ENCODE measurements around the gene YWHAH. TPM values are rescaled to one million over a fixed set of nuclear protein-coding genes. Genes with fewer than 3 reads are reported as not detected.
"Not testable (repeated sequence)": the region's sequence is repeated elsewhere in the genome, so short reads cannot be mapped to it uniquely, and the experiment has no call there.

Gene YWHAH
- total RNA-seq, 2 donors from 2014 or later = 99.2 to 191 TPM

GRCh38 chr22:31962387-31963125 is 18.2 kb downstream of the YWHAH start:
- DNase-seq (ENCODE audit: low spot score) (no peak), ATAC-seq (no peak)
- Mint-ChIP-seq H3K9me3 (no peaks in the 10 kb centered on the region), H3K27ac (no peak overlapping the region), H3K4me3 (no peak overlapping the region), H3K36me3 (peaks cover 3% of the 10 kb centered on the region), H3K27me3 (no peaks in the 10 kb centered on the region), H3K4me1 (ENCODE audit: low read depth in 2 of 2) (peaks cover 5 to 8% of the 10 kb centered on the region in 2 donors)

- Mint-ChIP-seq H3K27ac (no peak overlapping the region), H3K27me3 (no peaks in the 10 kb centered on the region), H3K36me3 (no peaks in the 10 kb centered on the region), H3K9me3 (no peaks in the 10 kb centered on the region), H3K4me1 (ENCODE audit: low read depth in 2 of 2) (peaks cover 11 to 14% of the 10 kb centered on the region in 2 donors), H3K4me3 (no peak overlapping the region)
- ATAC-seq (no peak), DNase-seq (ENCODE audit: low spot score) (no peak)
These were observed 23.7 kb downstream of the YWHAH start for GRCh38 chr22:31968022-31968421.

DNA sequence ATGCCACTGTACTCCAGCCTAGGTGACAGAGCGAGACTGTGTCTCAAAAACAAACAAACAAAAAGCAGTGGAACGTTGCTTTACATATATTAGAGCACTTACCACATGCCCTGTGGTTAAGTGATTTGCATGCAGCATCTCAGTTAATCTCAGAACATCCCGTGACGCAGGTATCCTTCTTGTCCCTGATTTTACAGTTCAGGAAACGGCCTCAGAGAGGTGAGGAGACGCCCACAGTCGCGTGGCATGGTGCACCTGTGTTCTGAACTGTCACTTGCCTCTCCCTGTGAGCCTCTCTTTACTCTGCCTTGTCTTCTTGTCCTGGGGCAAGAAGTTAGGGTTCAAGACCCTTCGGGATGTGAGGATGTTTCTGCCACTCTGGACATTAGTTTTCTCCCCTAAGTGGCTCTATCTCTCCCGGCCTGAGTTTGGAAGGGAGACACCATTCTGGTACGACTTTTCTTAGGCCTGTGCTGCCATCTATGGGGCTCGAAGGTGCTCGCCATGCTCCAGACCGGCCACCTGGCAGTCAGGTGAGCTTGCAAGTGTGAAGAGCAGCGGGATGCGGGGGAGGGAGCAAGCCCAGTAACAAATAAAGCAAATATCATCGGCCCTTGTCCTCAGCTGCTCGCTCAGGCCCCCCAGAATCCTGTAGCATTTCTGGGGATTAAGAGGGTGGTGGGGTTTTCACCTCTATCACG is 25.6 kb downstream of the YWHAH start:
- ATAC-seq (no peak), DNase-seq (ENCODE audit: low spot score) (no peak)
- Mint-ChIP-seq H3K4me1 (ENCODE audit: low read depth in 2 of 2) (peaks cover 11 to 14% of the 10 kb centered on the region in 2 donors), H3K27ac (peak overlapping the region in 1 of 2 donors; percentile 72), H3K27me3 (no peaks in the 10 kb centered on the region), H3K36me3 (no peaks in the 10 kb centered on the region), H3K4me3 (peak overlapping the region; percentile 91), H3K9me3 (no peaks in the 10 kb centered on the region)

DNA sequence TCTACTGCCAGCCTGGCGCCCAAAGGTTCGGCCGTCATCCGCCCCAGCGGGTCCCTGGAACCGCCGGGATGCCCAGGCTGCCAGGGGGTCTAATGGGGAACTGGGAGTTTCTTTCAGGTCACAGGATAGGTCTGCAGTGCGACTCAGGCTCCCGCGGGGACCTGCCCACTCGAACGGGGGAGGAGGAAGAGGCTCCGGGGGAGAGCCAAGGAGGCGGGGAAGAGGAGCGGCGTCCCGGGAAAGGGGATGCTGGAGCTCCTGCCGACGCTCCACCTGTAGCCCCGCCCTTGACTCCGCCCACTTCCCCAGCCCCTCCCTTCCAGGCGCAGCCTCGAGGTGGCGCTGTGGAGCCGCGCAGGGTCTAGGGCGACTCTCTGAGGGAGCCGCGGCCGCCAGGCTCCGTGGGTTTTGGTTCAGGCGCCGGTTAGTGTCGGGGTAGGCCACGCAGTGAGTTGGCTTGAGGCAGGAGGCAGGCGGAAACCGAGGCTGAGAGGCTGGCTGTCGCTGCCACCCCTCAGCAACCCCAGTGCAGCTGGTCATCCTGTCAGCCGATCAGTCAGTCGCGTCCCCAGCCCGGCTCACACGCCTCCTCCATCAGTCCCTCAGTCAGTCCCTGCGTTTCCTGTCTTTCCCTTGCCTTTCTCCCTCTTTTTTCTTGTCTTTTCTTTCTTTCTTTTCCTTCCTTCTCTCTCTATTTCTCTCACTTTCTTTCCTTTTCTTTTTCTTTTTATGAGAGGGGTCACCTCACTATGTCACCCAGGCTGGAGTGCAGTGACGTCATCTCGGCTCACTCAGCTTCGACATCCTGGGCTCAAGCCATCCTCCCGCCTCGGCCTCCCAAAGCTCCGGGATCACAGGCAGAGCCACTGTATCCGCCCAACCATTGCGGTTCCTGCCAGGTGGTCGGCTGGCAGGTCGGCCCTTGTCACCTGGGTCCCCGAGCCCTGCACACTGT is 26.4 kb downstream of the YWHAH start:
- Mint-ChIP-seq H3K4me3 (peak overlapping the region; percentile 91), H3K36me3 (no peaks in the 10 kb centered on the region), H3K9me3 (no peaks in the 10 kb centered on the region), H3K27me3 (no peaks in the 10 kb centered on the region), H3K4me1 (ENCODE audit: low read depth in 2 of 2) (peaks cover 11 to 14% of the 10 kb centered on the region in 2 donors), H3K27ac (peak overlapping the region in 1 of 2 donors; percentile 74)
- ATAC-seq (peak; percentile 95 to 97), DNase-seq (ENCODE audit: low spot score) (peak; percentile 86)

- Mint-ChIP-seq H3K4me1 (ENCODE audit: low read depth in 2 of 2) (peaks cover 14 to 16% of the 10 kb centered on the region in 2 donors), H3K4me3 (no peak overlapping the region), H3K27me3 (peaks cover 0 to 4% of the 10 kb centered on the region in 2 donors), H3K36me3 (no peaks in the 10 kb centered on the region), H3K27ac (no peak overlapping the region), H3K9me3 (no peaks in the 10 kb centered on the region)
- DNase-seq (ENCODE audit: low spot score) = no peak
- ATAC-seq = no peak
These were observed 27.8 kb downstream of the YWHAH start for GRCh38 chr22:31972180-31972579.

DNA sequence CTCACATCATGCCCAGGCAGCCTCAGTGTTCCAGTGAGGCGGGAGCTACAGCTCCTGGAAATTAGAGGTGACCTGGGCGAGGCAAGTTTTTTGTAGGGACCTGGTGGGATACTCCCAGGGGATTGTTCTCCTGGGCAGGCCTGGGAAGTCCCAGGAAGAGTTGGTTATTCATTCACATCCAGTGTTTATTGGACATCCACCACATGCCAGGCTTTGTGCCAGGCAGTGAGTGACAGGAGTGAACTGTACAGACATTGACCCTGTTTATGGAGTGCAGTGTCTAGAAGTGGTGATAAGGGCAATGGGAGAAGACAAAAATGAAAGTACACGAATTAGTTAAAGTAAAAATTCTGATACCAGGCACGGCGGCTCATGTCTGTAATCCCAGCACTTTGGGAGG is 29.4 kb downstream of the YWHAH start:
- no peak overlapping the region for H3K27ac Mint-ChIP-seq
- DNase-seq (ENCODE audit: low spot score) (no peak), ATAC-seq (no peak)
- H3K9me3 Mint-ChIP-seq = no peaks in the 10 kb centered on the region
- H3K4me3 Mint-ChIP-seq = no peak overlapping the region
- no peaks in the 10 kb centered on the region for H3K36me3 Mint-ChIP-seq
- H3K27me3 Mint-ChIP-seq = peaks cover 0 to 16% of the 10 kb centered on the region in 2 donors
- H3K4me1 Mint-ChIP-seq (ENCODE audit: low read depth in 2 of 2) = peaks cover 14 to 19% of the 10 kb centered on the region in 2 donors

DNA sequence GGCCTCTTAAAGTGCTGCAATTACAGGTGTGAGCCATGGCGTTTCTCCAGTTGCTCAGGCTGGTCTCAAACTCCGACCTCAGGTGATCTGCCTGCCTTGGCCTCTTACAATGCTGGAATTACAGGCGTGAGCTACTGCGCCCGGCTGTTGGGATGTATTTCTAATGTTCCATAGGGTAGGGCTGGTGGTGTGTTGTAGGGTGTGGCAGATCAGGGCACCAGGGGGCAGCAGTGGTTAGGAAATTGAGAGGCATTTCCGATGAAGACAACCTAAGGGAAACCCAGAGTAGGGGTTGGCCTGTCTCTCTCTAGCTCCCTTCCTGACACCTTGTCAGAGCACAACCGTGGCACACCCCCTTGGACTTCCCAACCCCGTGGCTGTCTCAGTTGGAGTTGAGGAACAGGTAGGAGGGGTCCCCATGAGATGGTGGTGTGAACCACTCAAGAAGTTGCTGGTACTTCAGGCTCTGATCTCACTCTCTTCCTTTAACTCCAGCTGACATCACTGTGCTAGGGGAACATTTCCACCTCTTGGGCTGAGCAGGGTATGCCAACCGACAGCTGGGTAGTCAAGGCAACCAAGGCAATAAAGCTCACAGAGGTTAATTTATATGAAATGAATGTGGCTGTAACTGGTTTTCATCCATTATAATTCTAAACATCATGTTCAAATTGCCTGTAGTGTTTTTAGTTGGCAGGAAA is 33.0 kb downstream of the YWHAH start:
- Mint-ChIP-seq H3K27ac (no peak overlapping the region), H3K27me3 (peaks cover 0 to 16% of the 10 kb centered on the region in 2 donors), H3K4me3 (no peak overlapping the region), H3K4me1 (ENCODE audit: low read depth in 2 of 2) (peaks cover 3 to 5% of the 10 kb centered on the region in 2 donors), H3K36me3 (no peaks in the 10 kb centered on the region), H3K9me3 (no peaks in the 10 kb centered on the region)
- ATAC-seq (peak; percentile 79 to 84), DNase-seq (ENCODE audit: low spot score) (peak; percentile 63)

- DNase-seq (ENCODE audit: low spot score) = no peak
- Mint-ChIP-seq H3K27ac (no peak overlapping the region), H3K4me3 (no peak overlapping the region), H3K27me3 (peaks cover 0 to 16% of the 10 kb centered on the region in 2 donors), H3K9me3 (no peaks in the 10 kb centered on the region), H3K36me3 (no peaks in the 10 kb centered on the region), H3K4me1 (ENCODE audit: low read depth in 2 of 2) (peaks cover 3 to 5% of the 10 kb centered on the region in 2 donors)
- ATAC-seq = no peak
These were observed 33.6 kb downstream of the YWHAH start for GRCh38 chr22:31977939-31978338.

DNA sequence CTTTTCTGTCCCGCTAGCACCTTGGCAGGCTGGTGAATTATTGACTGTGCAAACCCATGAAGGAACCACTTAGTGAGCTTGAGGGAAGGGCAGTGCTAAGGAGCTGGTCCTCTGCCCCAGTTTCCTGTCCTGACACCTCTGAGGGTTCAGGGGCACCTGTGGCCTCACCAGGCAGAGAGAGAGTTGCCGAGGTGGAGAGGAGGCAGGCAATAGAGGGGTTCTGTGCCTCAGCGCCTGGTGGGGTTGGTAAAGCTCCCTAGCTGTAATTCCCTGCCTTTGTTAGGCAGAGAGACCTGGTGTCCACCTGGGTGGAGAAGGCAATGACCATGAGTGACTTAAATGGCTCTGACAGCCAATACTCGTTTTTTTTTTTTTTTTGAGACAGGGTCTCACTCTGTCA is 36.3 kb downstream of the YWHAH start:
- no peaks in the 10 kb centered on the region for H3K36me3 Mint-ChIP-seq
- no peak for DNase-seq (ENCODE audit: low spot score)
- peaks cover 3 to 5% of the 10 kb centered on the region in 2 donors for H3K4me1 Mint-ChIP-seq (ENCODE audit: low read depth in 2 of 2)
- H3K4me3 Mint-ChIP-seq = no peak overlapping the region
- no peak for ATAC-seq
- H3K27ac Mint-ChIP-seq = no peak overlapping the region
- peaks cover 0 to 16% of the 10 kb centered on the region in 2 donors for H3K27me3 Mint-ChIP-seq
- H3K9me3 Mint-ChIP-seq = no peaks in the 10 kb centered on the region

DNA sequence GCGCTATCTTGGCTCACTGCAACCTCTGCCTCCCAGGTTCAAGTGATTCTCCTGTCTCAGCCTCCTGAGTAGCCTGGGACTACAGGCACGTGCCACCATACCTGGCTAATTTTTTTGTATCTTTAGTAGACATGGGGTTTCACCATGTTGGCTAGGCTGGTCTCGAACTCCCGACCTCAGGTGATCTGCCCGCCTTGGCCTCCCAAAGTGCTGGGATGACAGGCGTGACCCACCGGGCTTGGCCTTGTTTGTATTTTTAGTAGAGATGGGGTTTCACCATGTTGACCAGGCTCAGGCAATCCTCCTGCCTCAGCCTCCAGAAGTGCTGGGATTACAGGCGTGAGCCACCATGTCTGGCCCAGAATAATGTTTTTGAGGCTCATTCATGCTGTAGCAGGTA is 37.6 kb downstream of the YWHAH start:
- H3K36me3 Mint-ChIP-seq; H3K4me1 Mint-ChIP-seq (ENCODE audit: low read depth in 2 of 2); H3K4me3 Mint-ChIP-seq; H3K9me3 Mint-ChIP-seq; ATAC-seq; DNase-seq (ENCODE audit: low spot score); H3K27ac Mint-ChIP-seq: not testable (repeated sequence)
- peaks cover 0 to 15% of the 10 kb centered on the region in 2 donors for H3K27me3 Mint-ChIP-seq

DNA sequence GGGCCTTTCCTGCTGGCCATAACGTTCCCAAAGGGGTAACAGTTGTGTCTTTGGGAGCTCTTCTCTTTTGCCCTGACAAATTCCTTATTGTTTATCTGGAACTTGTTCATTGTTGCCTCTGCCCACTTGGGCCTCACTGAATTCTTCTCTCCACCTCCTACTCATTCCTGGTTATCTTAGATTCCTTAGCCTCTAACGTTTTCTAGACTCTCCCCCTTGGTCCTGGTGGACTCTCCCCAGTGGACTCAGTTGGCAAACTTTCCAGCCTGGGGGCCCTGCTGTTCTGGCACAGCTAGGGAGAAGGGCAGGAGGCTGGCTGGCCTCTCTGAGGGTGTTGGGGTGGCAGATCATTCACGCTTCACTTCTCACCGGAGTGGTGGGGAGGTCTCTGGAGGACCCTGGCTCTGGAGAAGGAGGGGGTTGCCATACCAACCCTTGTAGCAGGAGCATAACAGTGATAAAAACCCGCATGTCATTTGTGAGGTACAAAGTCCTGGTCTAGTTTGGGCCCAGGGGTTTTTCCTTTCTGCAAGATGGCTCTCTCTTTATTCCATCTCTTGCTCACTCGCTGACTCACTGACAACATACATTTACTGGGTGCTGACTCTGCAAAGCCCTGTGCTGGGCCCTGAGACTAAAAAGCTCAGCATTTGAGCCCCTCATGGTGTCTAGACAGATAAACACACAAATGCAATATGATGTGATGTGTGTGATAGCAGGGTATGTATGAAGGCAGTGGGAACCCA is 39.7 kb downstream of the YWHAH start:
- no peaks in the 10 kb centered on the region for H3K36me3 Mint-ChIP-seq
- H3K9me3 Mint-ChIP-seq = no peaks in the 10 kb centered on the region
- H3K4me3 Mint-ChIP-seq = no peak overlapping the region
- peaks cover 2 to 15% of the 10 kb centered on the region in 2 donors for H3K27me3 Mint-ChIP-seq
- ATAC-seq (no peak), DNase-seq (ENCODE audit: low spot score) (no peak)
- no peaks in the 10 kb centered on the region for H3K4me1 Mint-ChIP-seq (ENCODE audit: low read depth in 2 of 2)
- no peak overlapping the region for H3K27ac Mint-ChIP-seq

- Mint-ChIP-seq H3K36me3 (no peaks in the 10 kb centered on the region), H3K9me3 (no peaks in the 10 kb centered on the region), H3K27me3 (peaks cover 12 to 15% of the 10 kb centered on the region in 2 donors), H3K4me1 (ENCODE audit: low read depth in 2 of 2) (no peaks in the 10 kb centered on the region), H3K4me3 (no peak overlapping the region), H3K27ac (no peak overlapping the region)
- ATAC-seq (no peak), DNase-seq (ENCODE audit: low spot score) (no peak)
These were observed 42.9 kb downstream of the YWHAH start for GRCh38 chr22:31987218-31987617.
